ENCODE results near the gene MAT1A. TPM values are rescaled to one million over a fixed set of nuclear protein-coding genes. Genes with fewer than 3 reads are reported as not detected.

Gene MAT1A
- total and polyA plus RNA-seq, 9 of the 15 experiments (the other 6 are each of a cell fraction or from before 2014, with no cell fraction given) = 0.03 to 0.30 (median 0.11) TPM; not detected in 2

GRCh38 chr10:80289451-80290287, at the start of gene MAT1A (continued):
- TF ChIP-seq REST (IDR thresholded peaks at IDR 0.05; ENCODE audit: borderline replicate concordance) (no peak), REST (CRISPR knock-in tag; IDR thresholded peaks at IDR 0.05; ENCODE audit: low read depth) (no peak), RAD51 (IDR thresholded peaks at IDR 0.05; ENCODE audit: borderline replicate concordance, low read depth) (no peak), CTCFL (IDR thresholded peaks at IDR 0.05; ENCODE audit: borderline replicate concordance, insufficient read depth, low read depth, low read length, poor library complexity, severe bottlenecking) (no peak), CEBPB (tag; IDR thresholded peaks at IDR 0.05) (peak; percentile 74), ILF3 (IDR thresholded peaks at IDR 0.05; ENCODE audit: borderline replicate concordance) (no peak), BHLHE40 (IDR thresholded peaks at IDR 0.05; ENCODE audit: low read length) (peak; percentile 90), TCF3 (CRISPR knock-in tag; IDR thresholded peaks at IDR 0.05) (no peak), IFI16 (CRISPR knock-in tag; IDR thresholded peaks at IDR 0.05) (no peak), MCM3 (IDR thresholded peaks at IDR 0.05) (no peak), HIVEP1 (CRISPR knock-in tag; IDR thresholded peaks at IDR 0.05) (no peak)
- TF ChIP-seq, protein P1, sequence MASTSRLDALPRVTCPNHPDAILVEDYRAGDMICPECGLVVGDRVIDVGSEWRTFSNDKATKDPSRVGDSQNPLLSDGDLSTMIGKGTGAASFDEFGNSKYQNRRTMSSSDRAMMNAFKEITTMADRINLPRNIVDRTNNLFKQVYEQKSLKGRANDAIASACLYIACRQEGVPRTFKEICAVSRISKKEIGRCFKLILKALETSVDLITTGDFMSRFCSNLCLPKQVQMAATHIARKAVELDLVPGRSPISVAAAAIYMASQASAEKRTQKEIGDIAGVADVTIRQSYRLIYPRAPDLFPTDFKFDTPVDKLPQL (IDR thresholded peaks at IDR 0.05; ENCODE audit: extremely low read depth, insufficient read length) = no peak

Measured in K562 (cell line).